Uterus (tissue), 2 donors: Measurements from ENCODE around the gene EXOSC6.
"Not testable (repeated sequence)": the region's sequence is repeated elsewhere in the genome, so short reads cannot be mapped to it uniquely, and the experiment has no call there.

Experiments used
- POLR2A ChIP-seq, 2 donors: fragments of 450-650 bp; IDR thresholded peaks; one replicate each; pipeline ENCODE4 v1.6.1; 2016; ENCODE audit warnings: antibody characterized with exemption in 2 of 2, mild to moderate bottlenecking in 1 of 2, moderate library complexity in 1 of 2
- TF ChIP-seq, protein P1 (sequence below), 4 experiments: fragments of 200-600 bp in 2 of 4; fragments of 450-650 bp in 2 of 4; sonication (generic) in 2 of 4; IDR thresholded peaks; one replicate each; pipeline ENCODE4 v1.5.1; 2016 to 2019; ENCODE audit warnings: antibody characterized with exemption in 4 of 4, mild to moderate bottlenecking in 2 of 4, moderate library complexity in 1 of 4

DNA sequence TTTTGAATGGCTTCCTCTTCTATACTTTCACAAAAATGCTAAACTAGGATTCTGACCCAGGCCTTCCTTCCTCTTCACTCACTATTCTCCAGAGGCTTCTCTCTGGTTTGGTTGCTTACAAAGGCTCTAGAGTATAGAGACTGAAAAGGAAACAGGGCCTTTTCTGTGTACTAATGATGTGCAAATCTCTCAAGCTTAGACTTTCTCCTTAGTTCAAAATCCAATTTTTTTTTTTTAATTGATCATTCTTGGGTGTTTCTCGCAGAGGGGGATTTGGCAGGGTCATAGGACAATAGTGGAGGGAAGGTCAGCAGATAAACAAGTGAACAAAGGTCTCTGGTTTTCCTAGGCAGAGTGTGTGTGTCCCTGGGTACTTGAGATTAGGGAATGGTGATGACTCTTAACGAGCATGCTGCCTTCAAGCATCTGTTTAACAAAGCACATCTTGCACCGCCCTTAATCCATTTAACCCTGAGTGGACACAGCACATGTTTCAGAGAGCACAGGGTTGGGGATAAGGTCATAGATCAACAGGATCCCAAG lies 27.7 kb downstream of the EXOSC6 start:
- TF ChIP-seq, protein P1, sequence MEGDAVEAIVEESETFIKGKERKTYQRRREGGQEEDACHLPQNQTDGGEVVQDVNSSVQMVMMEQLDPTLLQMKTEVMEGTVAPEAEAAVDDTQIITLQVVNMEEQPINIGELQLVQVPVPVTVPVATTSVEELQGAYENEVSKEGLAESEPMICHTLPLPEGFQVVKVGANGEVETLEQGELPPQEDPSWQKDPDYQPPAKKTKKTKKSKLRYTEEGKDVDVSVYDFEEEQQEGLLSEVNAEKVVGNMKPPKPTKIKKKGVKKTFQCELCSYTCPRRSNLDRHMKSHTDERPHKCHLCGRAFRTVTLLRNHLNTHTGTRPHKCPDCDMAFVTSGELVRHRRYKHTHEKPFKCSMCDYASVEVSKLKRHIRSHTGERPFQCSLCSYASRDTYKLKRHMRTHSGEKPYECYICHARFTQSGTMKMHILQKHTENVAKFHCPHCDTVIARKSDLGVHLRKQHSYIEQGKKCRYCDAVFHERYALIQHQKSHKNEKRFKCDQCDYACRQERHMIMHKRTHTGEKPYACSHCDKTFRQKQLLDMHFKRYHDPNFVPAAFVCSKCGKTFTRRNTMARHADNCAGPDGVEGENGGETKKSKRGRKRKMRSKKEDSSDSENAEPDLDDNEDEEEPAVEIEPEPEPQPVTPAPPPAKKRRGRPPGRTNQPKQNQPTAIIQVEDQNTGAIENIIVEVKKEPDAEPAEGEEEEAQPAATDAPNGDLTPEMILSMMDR (IDR thresholded peaks at IDR 0.05), result not testable (repeated sequence)
- TF ChIP-seq POLR2A (IDR thresholded peaks at IDR 0.05), result not testable (repeated sequence)
